IPS-20b (cell line): ENCODE results near the gene IL12RB1.
"Not testable (repeated sequence)": the region's sequence is repeated elsewhere in the genome, so short reads cannot be mapped to it uniquely, and the experiment has no call there.

Experiments used
- H3K27ac ChIP-seq: one replicate; pipeline ENCODE4 v1.5.1; 2013; ENCODE audit warnings: low read length
- H3K27me3 ChIP-seq: 2 replicates; pipeline ENCODE4 v1.6.1; 2013; ENCODE audit warnings: mild to moderate bottlenecking, low read length, inconsistent platforms; ENCODE audit not compliant: insufficient read depth
- H3K36me3 ChIP-seq: 2 replicates; pipeline ENCODE4 v1.6.1; 2013; ENCODE audit warnings: low read depth, mild to moderate bottlenecking, inconsistent platforms, low read length, moderate library complexity; ENCODE audit not compliant: insufficient read depth
- H3K4me1 ChIP-seq: 2 replicates; pipeline ENCODE4 v1.6.1; 2013; ENCODE audit warnings: mild to moderate bottlenecking, control low read depth, inconsistent platforms, low read length, moderate library complexity; ENCODE audit not compliant: insufficient read depth
- H3K4me3 ChIP-seq: 2 replicates; pipeline ENCODE4 v1.5.1; 2013; ENCODE audit warnings: mild to moderate bottlenecking, low read length, inconsistent platforms
- H3K9ac ChIP-seq: 2 replicates; pipeline ENCODE4 v1.6.1; 2013; ENCODE audit warnings: low read depth, mild to moderate bottlenecking, inconsistent platforms, low read length, moderate library complexity
- H3K9me3 ChIP-seq: 2 replicates; pipeline ENCODE4 v1.6.1; 2013; ENCODE audit warnings: mild to moderate bottlenecking, low read depth, low read length, inconsistent platforms; ENCODE audit not compliant: insufficient read depth

The IL12RB1 gene

GRCh38 chr19:18109733-18110608 is 23.2 kb upstream of the IL12RB1 start:
- Histone ChIP-seq H3K4me1 (no peaks in the 10 kb centered on the region; the same call in 1 of the 2 replicates), H3K27ac (no peak overlapping the region), H3K36me3 (no peaks in the 10 kb centered on the region), H3K27me3 (peaks cover 41% of the 10 kb centered on the region), H3K4me3 (peak overlapping the region; percentile 76), H3K9ac (peak overlapping the region; percentile 34; the same call in 1 of the 2 replicates), H3K9me3 (no peaks in the 10 kb centered on the region)

- no peaks in the 10 kb centered on the region for H3K9me3 ChIP-seq
- H3K27me3 ChIP-seq, result peaks cover 41% of the 10 kb centered on the region
- H3K4me3 ChIP-seq, result peak overlapping the region; percentile 76
- no peak overlapping the region for H3K27ac ChIP-seq
- H3K4me1 ChIP-seq, result no peaks in the 10 kb centered on the region; the same call in 1 of the 2 replicates
- no peaks in the 10 kb centered on the region for H3K36me3 ChIP-seq
- peak overlapping the region; percentile 34; the same call in 1 of the 2 replicates for H3K9ac ChIP-seq
These were observed 22.6 kb upstream of the IL12RB1 start for GRCh38 chr19:18109341-18109732.

GRCh38 chr19:18108897-18109296 is 22.2 kb upstream of the IL12RB1 start:
- H3K27ac ChIP-seq, result no peak overlapping the region
- H3K9ac ChIP-seq, result no peak overlapping the region
- H3K27me3 ChIP-seq, result peaks cover 41% of the 10 kb centered on the region
- no peaks in the 10 kb centered on the region for H3K9me3 ChIP-seq
- peak overlapping the region; percentile 76; the same call in 1 of the 2 replicates for H3K4me3 ChIP-seq
- no peaks in the 10 kb centered on the region; the same call in 1 of the 2 replicates for H3K4me1 ChIP-seq
- H3K36me3 ChIP-seq, result no peaks in the 10 kb centered on the region

GRCh38 chr19:18107235-18107634 is 20.5 kb upstream of the IL12RB1 start:
- Histone ChIP-seq H3K36me3 (no peaks in the 10 kb centered on the region), H3K4me1 (no peaks in the 10 kb centered on the region; the same call in 1 of the 2 replicates), H3K9me3 (no peaks in the 10 kb centered on the region), H3K27me3 (peaks cover 41% of the 10 kb centered on the region), H3K4me3 (no peak overlapping the region), H3K27ac (no peak overlapping the region), H3K9ac (no peak overlapping the region)

GRCh38 chr19:18105259-18105658 is 18.5 kb upstream of the IL12RB1 start:
- H3K4me1 ChIP-seq, H3K4me3 ChIP-seq, H3K36me3 ChIP-seq, H3K27ac ChIP-seq, H3K9me3 ChIP-seq, H3K9ac ChIP-seq: not testable (repeated sequence)
- peaks cover 25% of the 10 kb centered on the region for H3K27me3 ChIP-seq

GRCh38 chr19:18104793-18105131 is 18.0 kb upstream of the IL12RB1 start:
- Histone ChIP-seq H3K27me3 (peaks cover 25% of the 10 kb centered on the region), H3K27ac (no peak overlapping the region), H3K9me3 (no peaks in the 10 kb centered on the region), H3K36me3 (no peaks in the 10 kb centered on the region), H3K4me1 (no peaks in the 10 kb centered on the region; the same call in 1 of the 2 replicates), H3K4me3 (peak overlapping the region; percentile 68), H3K9ac (peak overlapping the region; percentile 33; the same call in 1 of the 2 replicates)

GRCh38 chr19:18102916-18103542 is 16.3 kb upstream of the IL12RB1 start:
- Histone ChIP-seq H3K36me3 (no peaks in the 10 kb centered on the region), H3K4me3 (no peak overlapping the region), H3K27me3 (peaks cover 26% of the 10 kb centered on the region), H3K4me1 (no peaks in the 10 kb centered on the region; the same call in 1 of the 2 replicates), H3K27ac (no peak overlapping the region), H3K9me3 (no peaks in the 10 kb centered on the region), H3K9ac (no peak overlapping the region)

GRCh38 chr19:18101268-18101667 is 14.5 kb upstream of the IL12RB1 start:
- no peaks in the 10 kb centered on the region for H3K36me3 ChIP-seq
- peaks cover 22% of the 10 kb centered on the region for H3K27me3 ChIP-seq
- H3K9me3 ChIP-seq, result no peaks in the 10 kb centered on the region
- no peaks in the 10 kb centered on the region; the same call in 1 of the 2 replicates for H3K4me1 ChIP-seq
- H3K9ac ChIP-seq, result no peak overlapping the region
- no peak overlapping the region; the same call in 1 of the 2 replicates for H3K4me3 ChIP-seq
- H3K27ac ChIP-seq, result no peak overlapping the region

- no peaks in the 10 kb centered on the region; the same call in 1 of the 2 replicates for H3K4me1 ChIP-seq
- no peak overlapping the region for H3K9ac ChIP-seq
- H3K9me3 ChIP-seq, result no peaks in the 10 kb centered on the region
- no peak overlapping the region for H3K27ac ChIP-seq
- H3K36me3 ChIP-seq, result no peaks in the 10 kb centered on the region
- no peak overlapping the region; the same call in 1 of the 2 replicates for H3K4me3 ChIP-seq
- peaks cover 22% of the 10 kb centered on the region for H3K27me3 ChIP-seq
These were observed 14.0 kb upstream of the IL12RB1 start for GRCh38 chr19:18100710-18101109.

- no peaks in the 10 kb centered on the region for H3K36me3 ChIP-seq
- no peak overlapping the region for H3K27ac ChIP-seq
- no peak overlapping the region for H3K9ac ChIP-seq
- H3K4me1 ChIP-seq, result no peaks in the 10 kb centered on the region; the same call in 1 of the 2 replicates
- peaks cover 22% of the 10 kb centered on the region for H3K27me3 ChIP-seq
- H3K9me3 ChIP-seq, result no peaks in the 10 kb centered on the region
- H3K4me3 ChIP-seq, result no peak overlapping the region
These were observed 12.9 kb upstream of the IL12RB1 start for GRCh38 chr19:18099623-18099995.

- H3K36me3 ChIP-seq, result no peaks in the 10 kb centered on the region
- no peaks in the 10 kb centered on the region; the same call in 1 of the 2 replicates for H3K4me1 ChIP-seq
- H3K4me3 ChIP-seq, result peak overlapping the region; percentile 46; the same call in 1 of the 2 replicates
- peaks cover 22% of the 10 kb centered on the region for H3K27me3 ChIP-seq
- no peaks in the 10 kb centered on the region for H3K9me3 ChIP-seq
- H3K9ac ChIP-seq, result no peak overlapping the region
- no peak overlapping the region for H3K27ac ChIP-seq
These were observed 12.3 kb upstream of the IL12RB1 start for GRCh38 chr19:18098891-18099622.
